Measurements from ENCODE around the gene CTH. TPM values are rescaled to one million over a fixed set of nuclear protein-coding genes. Genes with fewer than 3 reads are reported as not detected.

CTH gene
- total and polyA plus RNA-seq, 2 of the 13 experiments (the other 11 are each of a cell fraction or from before 2014, with no cell fraction given), result 8.7 to 19.7 TPM

- in situ Hi-C loops (cut with HindIII; ENCODE audit: extremely low pct_ligation_motif_present, low pct_unique_long_range_greater_than_20kb) (no loop called here), intact Hi-C loops (cut with micrococcal nuclease; ENCODE audit: unreplicated experiment) (no loop called here)
- no peaks in the 10 kb centered on the region for H4K20me1 ChIP-seq (ENCODE audit: insufficient read depth, low read length)
- H3K4me3 ChIP-seq (replicated peaks in 1 of 3; ENCODE audit: insufficient read depth in 1 of 3, low read depth in 2 of 3, low read length in 3 of 3), result no peak overlapping the region
- TF ChIP-seq PAWR (CRISPR knock-in tag; IDR thresholded peaks at IDR 0.05; ENCODE audit: borderline replicate concordance) (no peak), MED1 (CRISPR knock-in tag; IDR thresholded peaks at IDR 0.05) (no peak), KAT2B (IDR thresholded peaks at IDR 0.05; ENCODE audit: borderline replicate concordance, low read depth, low read length) (no peak), RFX1 (IDR thresholded peaks at IDR 0.05) (no peak), FOXO4 (CRISPR knock-in tag; conservative IDR thresholded peaks at IDR 0.05) (no peak), HMGA1 (CRISPR knock-in tag; conservative IDR thresholded peaks at IDR 0.05) (no peak), ZNF616 (CRISPR knock-in tag; IDR thresholded peaks at IDR 0.05; ENCODE audit: low read depth) (no peak), ZNF784 (CRISPR knock-in tag; IDR thresholded peaks at IDR 0.05; ENCODE audit: borderline replicate concordance) (no peak), ZFP62 (CRISPR knock-in tag; IDR thresholded peaks at IDR 0.05) (no peak), ZNF646 (CRISPR knock-in tag; IDR thresholded peaks at IDR 0.05) (no peak), ZSCAN21 (CRISPR knock-in tag; IDR thresholded peaks at IDR 0.05; ENCODE audit: borderline replicate concordance) (no peak), ZFX (CRISPR knock-in tag; IDR thresholded peaks at IDR 0.05; ENCODE audit: low read depth) (no peak), PCBP2 (optimal IDR thresholded peaks at IDR 0.05; ENCODE audit: low read depth, low read length, poor library complexity, severe bottlenecking) (no peak), ZSCAN30 (CRISPR knock-in tag; IDR thresholded peaks at IDR 0.05) (no peak), JUN (CRISPR knock-in tag; IDR thresholded peaks at IDR 0.05) (no peak)
- no peak for ATAC-seq
- CTCF ChIA-PET (ENCODE audit: low intra/inter-chr PET ratio, low total read pairs), result no interaction called here
- H3K9me3 ChIP-seq (ENCODE audit: low read length), result no peaks in the 10 kb centered on the region
- peaks cover 0 to 50% of the 10 kb centered on the region in 2 experiments; a peak in 4 of 5 replicates for H3K36me3 ChIP-seq (replicated peaks in 1 of 2; ENCODE audit: control insufficient read depth in 1 of 2, insufficient read depth in 2 of 2, low read length in 2 of 2)
- DNase-seq (ENCODE audit: low spot score), result no peak
- no peak overlapping the region for H3K9ac ChIP-seq (ENCODE audit: insufficient read depth, low read depth, low read length)
- no TSS peak for BruUV-seq (replicated peaks)
- POLR2A ChIA-PET, result no interaction called here
- no peak overlapping the region for H3K4me2 ChIP-seq (ENCODE audit: low read depth, low read length)
- no peak overlapping the region for H2AFZ ChIP-seq (ENCODE audit: low read length)
- no peaks in the 10 kb centered on the region for H3K4me1 ChIP-seq (ENCODE audit: insufficient read depth, low read length)
- H3K27ac ChIP-seq (ENCODE audit: extremely low read length, insufficient read depth, low read length), result no peak overlapping the region
- H3K27me3 ChIP-seq (ENCODE audit: control insufficient read depth in 1 of 2, insufficient read depth in 2 of 2, low read length in 2 of 2), result no peaks in the 10 kb centered on the region
- H3K79me2 ChIP-seq (ENCODE audit: insufficient read depth, low read length), result no peaks in the 10 kb centered on the region
- 90% methylated on average over 2 of the region's 4 CpGs for WGBS (ENCODE audit: low lambda C conversion rate)
- FAIRE-seq, result no peak
Observed at GRCh38 chr1:70420320-70420719, 9.3 kb downstream of the CTH start.

Data from HepG2 (cell line).